Activated B cell treated with CpG ODN at 0.5 μM for 24 hours (primary cell): Measurements from ENCODE around the gene KCNA2. TPM values are rescaled to one million over a fixed set of nuclear protein-coding genes. Genes with fewer than 3 reads are reported as not detected.

Source experiments
- ATAC-seq: fragments of 200-7000 bp; cut with Tn5 transposase; one replicate; pipeline ENCODE4 v1.10.0; 2021; ENCODE audit warnings: low read depth, mild to moderate bottlenecking, moderate library complexity
- CTCF ChIA-PET: fragments of 350-600 bp; sonication (Branson Sonifier 250); formaldehyde crosslinking; loops from one replicate; lab custom pipeline; 2021; ENCODE audit warnings: antibody characterized with exemption; lab: Charles Lee
- POLR2A ChIA-PET: fragments of 350-600 bp; sonication (Branson Sonifier 250); formaldehyde crosslinking; loops from one replicate; lab custom pipeline; 2021; ENCODE audit warnings: antibody characterized with exemption; lab: Charles Lee
- DNase-seq: peaks from one replicate; pipeline ENCODE4 v3.0.0; 2022
- H3K27ac Mint-ChIP-seq: one replicate; pipeline ENCODE4 v1.8.0; 2020; ENCODE audit warnings: mixed read lengths
- H3K27me3 Mint-ChIP-seq: one replicate; pipeline ENCODE4 v1.8.0; 2021; ENCODE audit warnings: mixed read lengths
- H3K36me3 Mint-ChIP-seq: one replicate; pipeline ENCODE4 v1.8.0; 2021; ENCODE audit warnings: low read depth, mixed read lengths
- H3K4me1 Mint-ChIP-seq: one replicate; pipeline ENCODE4 v1.8.0; 2021; ENCODE audit warnings: mixed read lengths
- H3K4me3 Mint-ChIP-seq: one replicate; pipeline ENCODE4 v1.8.0; 2020; ENCODE audit warnings: mild to moderate bottlenecking, mixed read lengths
- H3K9me3 Mint-ChIP-seq: one replicate; pipeline ENCODE4 v1.8.0; 2020; ENCODE audit warnings: mixed read lengths
- intact Hi-C: fragments of 100-400 bp; cut with micrococcal nuclease; formaldehyde crosslinking; loops from one replicate; pipeline ENCODE4 v1.15.1; 2024
- total RNA-seq: library from RNA; stranded (reverse); gene quantifications from 2 replicates; pipeline ENCODE4 v1.2.3, GENCODE V29; 2022
- TF ChIP-seq, protein P1 (sequence below): fragments of 200-600 bp; IDR thresholded peaks from one replicate; pipeline ENCODE4 v1.8.0; 2022; ENCODE audit warnings: antibody characterized with exemption, mild to moderate bottlenecking

KCNA2 gene
- total RNA-seq, 1 donor from 2014 or later, result 0.13 TPM

DNA sequence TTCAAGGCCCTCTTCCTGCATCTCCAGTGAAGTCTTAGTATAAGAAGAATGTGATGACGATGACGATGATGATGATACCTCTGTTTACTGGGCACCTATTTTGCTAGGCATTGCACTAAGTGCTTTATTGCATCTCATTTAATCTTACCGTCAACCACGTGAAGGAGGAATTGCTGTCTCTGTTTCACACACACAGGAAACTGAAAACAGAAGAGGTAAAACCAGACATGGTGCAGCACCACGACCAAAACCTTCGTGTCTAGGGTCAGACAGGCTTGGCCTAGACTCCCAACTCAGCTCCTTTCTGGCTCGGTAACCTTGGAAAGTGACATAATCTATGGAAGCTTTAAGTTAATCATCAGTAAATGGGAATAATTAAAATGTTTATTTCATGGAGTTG lies 20.7 kb upstream of the KCNA2 start:
- no peak overlapping the region for H3K4me3 Mint-ChIP-seq
- H3K27ac Mint-ChIP-seq, result no peak overlapping the region
- H3K36me3 Mint-ChIP-seq, result no peaks in the 10 kb centered on the region
- ATAC-seq (no peak), DNase-seq (no peak)
- TF ChIP-seq, protein P1, sequence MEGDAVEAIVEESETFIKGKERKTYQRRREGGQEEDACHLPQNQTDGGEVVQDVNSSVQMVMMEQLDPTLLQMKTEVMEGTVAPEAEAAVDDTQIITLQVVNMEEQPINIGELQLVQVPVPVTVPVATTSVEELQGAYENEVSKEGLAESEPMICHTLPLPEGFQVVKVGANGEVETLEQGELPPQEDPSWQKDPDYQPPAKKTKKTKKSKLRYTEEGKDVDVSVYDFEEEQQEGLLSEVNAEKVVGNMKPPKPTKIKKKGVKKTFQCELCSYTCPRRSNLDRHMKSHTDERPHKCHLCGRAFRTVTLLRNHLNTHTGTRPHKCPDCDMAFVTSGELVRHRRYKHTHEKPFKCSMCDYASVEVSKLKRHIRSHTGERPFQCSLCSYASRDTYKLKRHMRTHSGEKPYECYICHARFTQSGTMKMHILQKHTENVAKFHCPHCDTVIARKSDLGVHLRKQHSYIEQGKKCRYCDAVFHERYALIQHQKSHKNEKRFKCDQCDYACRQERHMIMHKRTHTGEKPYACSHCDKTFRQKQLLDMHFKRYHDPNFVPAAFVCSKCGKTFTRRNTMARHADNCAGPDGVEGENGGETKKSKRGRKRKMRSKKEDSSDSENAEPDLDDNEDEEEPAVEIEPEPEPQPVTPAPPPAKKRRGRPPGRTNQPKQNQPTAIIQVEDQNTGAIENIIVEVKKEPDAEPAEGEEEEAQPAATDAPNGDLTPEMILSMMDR, result no peak
- intact Hi-C loops, result no loop called here
- no peaks in the 10 kb centered on the region for H3K9me3 Mint-ChIP-seq
- POLR2A ChIA-PET, result no interaction called here
- no peaks in the 10 kb centered on the region for H3K27me3 Mint-ChIP-seq
- H3K4me1 Mint-ChIP-seq, result peaks cover 14% of the 10 kb centered on the region
- CTCF ChIA-PET, result interaction anchor here (5.9 to 7.2 kb wide), 2 partner anchors 139 to 155 kb away, joined by 42 to 110 read pairs; no protein-coding TSS in a partner anchor

DNA sequence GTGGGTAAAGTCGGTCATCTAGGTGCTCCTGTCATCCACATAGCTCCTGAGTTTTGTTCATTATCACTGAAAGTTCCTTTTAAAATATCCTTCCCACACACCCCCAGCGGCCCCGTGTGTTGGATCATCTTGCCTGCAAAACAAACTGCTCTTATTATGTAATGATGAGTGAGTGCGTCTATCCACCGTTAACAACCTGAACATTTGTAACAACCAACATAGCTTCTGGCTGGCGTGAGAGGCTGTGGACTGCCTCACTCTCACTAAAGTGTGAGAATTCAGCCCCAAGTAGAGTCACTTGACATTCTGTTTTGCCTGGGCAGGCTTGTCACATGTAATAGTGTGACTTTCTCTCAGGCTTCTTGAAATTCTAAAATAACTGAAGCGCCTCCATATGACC lies 14.5 kb upstream of the KCNA2 start:
- H3K9me3 Mint-ChIP-seq, result no peaks in the 10 kb centered on the region
- no peak overlapping the region for H3K4me3 Mint-ChIP-seq
- no peak overlapping the region for H3K27ac Mint-ChIP-seq
- ChIA-PET CTCF (interaction anchor here (1.0 to 6.5 kb wide), 8 partner anchors 10 to 344 kb away, joined by 3 to 149 read pairs (median 24); partner anchors contain the start of genes KCNA2 and LRIF1), POLR2A (interaction anchor here (1.3 to 2.4 kb wide), 5 partner anchors 15 to 372 kb away, joined by 4 to 25 read pairs (median 9); partner anchors contain the start of gene CD53)
- no peaks in the 10 kb centered on the region for H3K36me3 Mint-ChIP-seq
- TF ChIP-seq, protein P1, result no peak
- peaks cover 25% of the 10 kb centered on the region for H3K4me1 Mint-ChIP-seq
- no peaks in the 10 kb centered on the region for H3K27me3 Mint-ChIP-seq
- no peak for DNase-seq
- intact Hi-C loops, result no loop called here
- no peak for ATAC-seq

DNA sequence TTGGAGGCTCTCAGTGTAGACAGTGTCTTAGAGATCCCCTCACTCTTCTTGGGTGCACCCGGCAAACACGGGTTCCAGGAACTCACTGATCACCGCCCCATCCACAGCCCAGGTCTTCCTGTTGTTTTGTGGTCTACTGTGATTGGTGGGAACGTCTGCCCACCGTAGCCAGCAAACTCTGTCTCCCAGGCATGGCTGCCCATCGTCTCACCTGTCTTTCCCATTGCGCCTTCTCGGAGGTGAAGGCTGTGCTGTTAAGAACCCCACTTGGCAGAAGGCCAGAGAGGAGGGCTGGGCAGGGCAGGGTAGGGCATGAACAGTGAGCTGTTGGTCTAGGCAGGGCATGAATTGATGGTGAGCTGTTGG lies 14.1 kb upstream of the KCNA2 start:
- H3K36me3 Mint-ChIP-seq, result no peaks in the 10 kb centered on the region
- ChIA-PET POLR2A (interaction anchor here (0.9 to 2.4 kb wide), 12 partner anchors 11 to 372 kb away, joined by 3 to 25 read pairs (median 7); partner anchors contain the start of genes CD53, KCNA2 and LRIF1), CTCF (interaction anchor here (0.9 to 6.5 kb wide), 22 partner anchors 8 to 411 kb away, joined by 3 to 149 read pairs (median 6); partner anchors contain the start of genes KCNA2 and LRIF1)
- no peak for DNase-seq
- peak overlapping the region; percentile 92 for H3K4me3 Mint-ChIP-seq
- H3K27ac Mint-ChIP-seq, result peak overlapping the region; percentile 87
- no peak for ATAC-seq
- intact Hi-C loops, result no loop called here
- no peaks in the 10 kb centered on the region for H3K9me3 Mint-ChIP-seq
- H3K4me1 Mint-ChIP-seq, result peaks cover 25% of the 10 kb centered on the region
- no peaks in the 10 kb centered on the region for H3K27me3 Mint-ChIP-seq
- TF ChIP-seq, protein P1, result no peak

DNA sequence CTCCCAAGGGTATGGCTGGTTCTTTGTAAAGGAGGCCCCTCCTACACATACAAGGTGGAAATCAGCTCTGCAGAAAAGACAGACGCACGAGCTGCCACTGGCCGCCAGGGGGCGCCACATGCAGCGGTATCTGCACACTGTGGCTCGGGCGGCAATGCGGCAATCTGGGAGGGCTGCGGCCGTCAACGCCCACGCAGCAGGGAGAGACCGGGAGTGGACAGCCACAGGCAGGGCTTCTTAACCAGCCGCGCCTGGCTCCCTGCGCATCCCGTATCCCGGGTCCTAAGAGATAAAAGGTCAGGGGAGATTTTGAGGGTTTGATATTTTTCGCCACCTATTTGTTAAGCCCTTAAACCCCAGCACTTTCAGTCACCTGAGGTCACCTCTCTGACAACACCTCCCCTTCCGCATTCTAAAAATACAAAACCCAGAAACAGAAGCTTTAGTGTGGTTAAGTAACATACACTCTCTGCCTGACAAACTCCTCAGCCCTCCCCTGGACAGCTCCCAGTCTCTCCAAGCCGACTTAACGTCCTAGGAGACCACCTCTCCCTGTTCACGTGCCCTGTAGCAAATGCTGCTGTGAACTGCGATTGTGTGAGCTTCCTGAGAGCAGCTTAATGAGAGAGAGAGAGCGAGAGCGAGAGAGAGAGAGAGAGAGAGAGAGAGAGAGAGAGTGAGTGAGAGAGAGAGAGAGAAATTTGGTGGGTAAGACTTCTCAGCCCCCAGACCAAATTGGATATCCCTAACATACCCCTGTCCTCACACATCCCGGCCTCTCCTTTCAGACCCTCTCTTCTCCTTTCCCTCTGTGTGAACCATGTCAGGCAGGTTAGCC lies 13.5 kb upstream of the KCNA2 start:
- Mint-ChIP-seq H3K9me3 (no peaks in the 10 kb centered on the region), H3K36me3 (no peaks in the 10 kb centered on the region), H3K4me1 (peaks cover 25% of the 10 kb centered on the region), H3K27me3 (no peaks in the 10 kb centered on the region), H3K4me3 (peak overlapping the region; percentile 92), H3K27ac (peak overlapping the region; percentile 87)
- DNase-seq (peak; percentile 89), ATAC-seq (peak; percentile 89)
- TF ChIP-seq, protein P1, result peak; percentile 93
- POLR2A ChIA-PET, result interaction anchor here (0.6 to 2.4 kb wide), 16 partner anchors 9 to 373 kb away, joined by 3 to 25 read pairs (median 4); partner anchors contain the start of genes CD53, KCNA2 and LRIF1
- intact Hi-C loops, result loop anchor here (1.0 to 5.0 kb wide), 7 partner anchors 11 to 713 kb away; no protein-coding TSS in a partner anchor
- CTCF ChIA-PET, result interaction anchor here (0.7 to 6.5 kb wide), 31 partner anchors 9 to 715 kb away, joined by 3 to 149 read pairs (median 5); partner anchors contain the start of genes KCNA2, KCNA3 and LRIF1
